Upper lobe of left lung (tissue), 6 donors: ENCODE results near the gene MLXIPL. TPM values are rescaled to one million over a fixed set of nuclear protein-coding genes. Genes with fewer than 3 reads are reported as not detected.

Experiments used
- ATAC-seq, 2 donors: fragments of 200-7000 bp; cut with Tn5 transposase; one replicate each; pipeline ENCODE4 v1.9.1; 2022; ENCODE audit warnings: mild to moderate bottlenecking in 2 of 2, moderate library complexity in 2 of 2; ENCODE audit not compliant: low FRiP score in 2 of 2
- DNase-seq, 2 donors: peaks; one replicate each; pipeline ENCODE4 v3.0.0-alpha.2; 2019 to 2020
- H3K27ac ChIP-seq, 4 donors: fragments of 200-600 bp; sonication (generic); one replicate each; pipeline ENCODE4 v1.5.1; 2016 to 2019
- H3K27me3 ChIP-seq, 4 donors: fragments of 200-600 bp; sonication (generic); one replicate each; pipeline ENCODE4 v1.5.1; 2017 to 2019
- H3K36me3 ChIP-seq, 4 donors: fragments of 200-600 bp; sonication (generic); one replicate each; pipeline ENCODE4 v1.5.1; 2016 to 2019
- H3K4me1 ChIP-seq, 4 donors: fragments of 200-600 bp; sonication (generic); one replicate each; pipeline ENCODE4 v1.5.1; 2018 to 2019
- H3K4me3 ChIP-seq, 4 donors: fragments of 200-600 bp; sonication (generic); one replicate each; pipeline ENCODE4 v1.5.1; 2017 to 2019; ENCODE audit warnings: mild to moderate bottlenecking in 2 of 4, moderate library complexity in 1 of 4
- H3K9me3 ChIP-seq, 4 donors: fragments of 200-600 bp; sonication (generic); one replicate each; pipeline ENCODE4 v1.5.1; 2018 to 2019
- EP300 ChIP-seq, 4 donors: sonication (generic); formaldehyde crosslinking; IDR thresholded peaks; one replicate each; pipeline ENCODE4 v1.5.1; 2017; ENCODE audit warnings: antibody characterized with exemption in 4 of 4, control low read depth in 2 of 4
- POLR2A ChIP-seq, 4 donors: fragments of 450-650 bp; IDR thresholded peaks; one replicate each; pipeline ENCODE4 v1.5.1; 2016 to 2017; ENCODE audit warnings: antibody characterized with exemption in 4 of 4, mild to moderate bottlenecking in 2 of 4
- POLR2AphosphoS5 ChIP-seq, 2 donors: sonication (generic); formaldehyde crosslinking; IDR thresholded peaks; one replicate each; pipeline ENCODE4 v1.5.1; 2017; ENCODE audit warnings: antibody characterized with exemption in 2 of 2
- WGBS, 2 donors: methylation state at CpG; one replicate each; pipeline ENCODE4 v1.1.5; 2017 to 2018; 5-methylcytosine and 5-hydroxymethylcytosine counted together
- total RNA-seq, 6 donors: library from RNA; depleted of rRNA in 4 of 6; stranded (reverse); fragments of >200 nt in 4 of 6; gene quantifications; one replicate each; pipeline versions ENCODE4 v1.1.0 to v1.2.1, GENCODE V29; 2016 to 2021
- TF ChIP-seq, protein P1 (sequence below), 6 experiments: fragments of 450-650 bp in 4 of 6; fragments of 200-600 bp in 2 of 6; sonication (generic) in 2 of 6; IDR thresholded peaks; one replicate each; pipeline ENCODE4 v1.5.1; 2016 to 2019; ENCODE audit warnings: antibody characterized with exemption in 6 of 6
- donor health status: DM: no; HTN: no; CAD: no; lungs with moderate emphysema.
- donor health status: DM: no; HTN: yes; CAD: no; lungs with severe emphysema.

MLXIPL gene
- total RNA-seq, 6 donors from 2014 or later = 8.1 to 39.8 (median 14.4) TPM

DNA sequence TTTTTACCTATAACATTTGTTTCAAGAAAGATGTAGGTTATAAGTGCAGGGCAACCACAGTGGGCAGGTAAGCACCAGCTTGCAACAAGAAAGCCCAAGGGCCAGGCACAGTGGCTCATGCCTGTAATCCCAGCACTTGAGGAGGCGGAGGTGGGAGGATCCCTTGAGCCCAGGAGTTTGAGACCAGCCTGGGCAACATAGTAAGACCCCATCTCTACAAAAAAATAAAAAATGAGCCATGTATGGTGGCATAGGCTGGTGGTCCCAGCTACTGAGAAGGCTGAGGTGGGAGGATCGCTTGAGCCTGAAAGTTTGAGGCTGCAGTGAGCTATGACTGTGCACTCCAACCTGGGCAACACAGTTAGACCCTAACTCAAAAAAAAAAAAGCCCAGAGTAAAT lies 79.6 kb downstream of the MLXIPL start:
- Histone ChIP-seq H3K27ac (no peak overlapping the region), H3K4me3 (no peak overlapping the region), H3K27me3 (no peaks in the 10 kb centered on the region), H3K36me3 (peaks cover 25 to 74% (median 47%) of the 10 kb centered on the region in 4 donors), H3K4me1 (peaks cover 0 to 14% (median 0%) of the 10 kb centered on the region in 4 donors), H3K9me3 (no peaks in the 10 kb centered on the region)
- TF ChIP-seq POLR2AphosphoS5 (IDR thresholded peaks at IDR 0.05) (no peak), POLR2A (IDR thresholded peaks at IDR 0.05) (no peak), EP300 (IDR thresholded peaks at IDR 0.05) (no peak)
- TF ChIP-seq, protein P1, sequence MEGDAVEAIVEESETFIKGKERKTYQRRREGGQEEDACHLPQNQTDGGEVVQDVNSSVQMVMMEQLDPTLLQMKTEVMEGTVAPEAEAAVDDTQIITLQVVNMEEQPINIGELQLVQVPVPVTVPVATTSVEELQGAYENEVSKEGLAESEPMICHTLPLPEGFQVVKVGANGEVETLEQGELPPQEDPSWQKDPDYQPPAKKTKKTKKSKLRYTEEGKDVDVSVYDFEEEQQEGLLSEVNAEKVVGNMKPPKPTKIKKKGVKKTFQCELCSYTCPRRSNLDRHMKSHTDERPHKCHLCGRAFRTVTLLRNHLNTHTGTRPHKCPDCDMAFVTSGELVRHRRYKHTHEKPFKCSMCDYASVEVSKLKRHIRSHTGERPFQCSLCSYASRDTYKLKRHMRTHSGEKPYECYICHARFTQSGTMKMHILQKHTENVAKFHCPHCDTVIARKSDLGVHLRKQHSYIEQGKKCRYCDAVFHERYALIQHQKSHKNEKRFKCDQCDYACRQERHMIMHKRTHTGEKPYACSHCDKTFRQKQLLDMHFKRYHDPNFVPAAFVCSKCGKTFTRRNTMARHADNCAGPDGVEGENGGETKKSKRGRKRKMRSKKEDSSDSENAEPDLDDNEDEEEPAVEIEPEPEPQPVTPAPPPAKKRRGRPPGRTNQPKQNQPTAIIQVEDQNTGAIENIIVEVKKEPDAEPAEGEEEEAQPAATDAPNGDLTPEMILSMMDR (IDR thresholded peaks at IDR 0.05) = no peak
- ATAC-seq (no peak), DNase-seq (no peak)
- 97 to 98% methylated on average over 2 of the region's 2 CpGs for WGBS, 2 donors

Other genes with a start within 250 kb of the MLXIPL start
- gene FZD9, start 190.7 kb downstream of the MLXIPL start, total RNA-seq = 1 to 10 TPM in 1 of 6 donors, under 1 TPM in 4, not detected in 1; 0.30 to 1.2 (median 0.63) TPM
- gene BAZ1B, start 102.2 kb downstream of the MLXIPL start, total RNA-seq = 10 to 100 TPM; 45.8 to 71.4 (median 56.0) TPM
- 10 to 100 TPM; 50.3 to 95.9 (median 62.5) TPM for gene BCL7B, start 66.8 kb downstream of the MLXIPL start, total RNA-seq
- 10 to 100 TPM; 15.7 to 52.9 (median 30.7) TPM for gene TBL2, start 45.9 kb downstream of the MLXIPL start, total RNA-seq
- gene VPS37D, start 43.3 kb upstream of the MLXIPL start, total RNA-seq = 1 to 10 TPM; 1.0 to 4.3 (median 1.5) TPM
- 10 to 100 TPM in 4 of 6 donors, 1 to 10 TPM in 2; 6.9 to 13.1 (median 10.3) TPM for gene DNAJC30, start 58.9 kb upstream of the MLXIPL start, total RNA-seq
- gene BUD23, start 59.1 kb upstream of the MLXIPL start, total RNA-seq = 10 to 100 TPM; 19.9 to 52.3 (median 48.8) TPM
- 10 to 100 TPM in 2 of 6 donors, 1 to 10 TPM in 4; 4.1 to 16.9 (median 5.9) TPM for gene STX1A, start 95.1 kb upstream of the MLXIPL start, total RNA-seq
- gene ABHD11, start 114.3 kb upstream of the MLXIPL start, total RNA-seq = 10 to 100 TPM; 13.6 to 35.3 (median 28.2) TPM
- gene CLDN3, start 145.7 kb upstream of the MLXIPL start, total RNA-seq = 10 to 100 TPM; 21.9 to 95.0 (median 43.9) TPM
- gene CLDN4, start 206.5 kb upstream of the MLXIPL start, total RNA-seq = 100 to 1,000 TPM in 5 of 6 donors, 10 to 100 TPM in 1; 88.0 to 231 (median 169) TPM
- 10 to 100 TPM in 2 of 6 donors, 1 to 10 TPM in 4; 3.0 to 23.0 (median 7.2) TPM for gene METTL27, start 218.0 kb upstream of the MLXIPL start, total RNA-seq
- not detected for gene TMEM270, start 236.6 kb upstream of the MLXIPL start, total RNA-seq